K562 (cell line): Measurements from ENCODE around the gene RHCG. TPM values are rescaled to one million over a fixed set of nuclear protein-coding genes. Genes with fewer than 3 reads are reported as not detected.
"Not testable (repeated sequence)": the region's sequence is repeated elsewhere in the genome, so short reads cannot be mapped to it uniquely, and the experiment has no call there.

ENCODE experiments used
- ATAC-seq: fragments of 200-7000 bp; cut with Tn5 transposase; 3 replicates; pipeline ENCODE4 v1.9.1; 2020; ENCODE audit warnings: moderate library complexity
- BruUV-seq: library from RNA; stranded (reverse); fragments of 400-500 nt; replicated peaks from 2 replicates; lab custom pipeline; 2021; lab: Mats Ljungman, UMichigan
- CTCF ChIA-PET: fragments of 300-600 bp; formaldehyde crosslinking; extraction: SDS; loops from one replicate; lab custom pipeline; 2021; ENCODE audit warnings: low intra/inter-chr PET ratio; lab: Yijun Ruan, JAX
- POLR2A ChIA-PET: fragments of 300-600, 350-650 bp; sonication (Branson Sonifier 250); formaldehyde crosslinking; extraction: SDS; loops from one replicate; lab custom pipeline; 2021; ENCODE audit warnings: antibody characterized with exemption, inconsistent platforms; lab: Yijun Ruan, JAX
- DNase-seq, 4 experiments: peaks; one replicate each; pipeline versions ENCODE4 v3.0.0 to v3.0.0-alpha.2; 2011 to 2018; ENCODE audit warnings: low spot score in 3 of 4, mixed read lengths in 3 of 4; ENCODE audit errors: extremely low read depth in 1 of 4
- FAIRE-seq: peaks from 2 replicates; lab custom pipeline; 2011; peaks lifted over from hg19 to GRCh38; lab: Jason Lieb, UNC
- H2AFZ ChIP-seq: 2 replicates; pipeline ENCODE4 v1.6.0; 2011; ENCODE audit warnings: low read depth, low read length, control low read depth, inconsistent platforms
- H3K27ac ChIP-seq: fragments of 200-600 bp; 3 replicates; pipeline ENCODE4 v1.8.0; 2011; ENCODE audit warnings: low read depth, mild to moderate bottlenecking, control low read depth, inconsistent platforms, low read length, moderate library complexity, mixed read lengths; ENCODE audit errors: extremely low read depth
- H3K27me3 ChIP-seq, 2 experiments: fragments of 300-600 bp in 1 of 2; 2 replicates in 1 of 2; 3 replicates in 1 of 2; pipeline versions ENCODE4 v1.6.0 to v1.8.0; 2011; ENCODE audit warnings: inconsistent platforms in 2 of 2, low read length in 2 of 2, mild to moderate bottlenecking in 1 of 2, mixed read lengths in 1 of 2, moderate library complexity in 1 of 2; ENCODE audit not compliant: control insufficient read depth in 2 of 2, insufficient read depth in 2 of 2
- H3K36me3 ChIP-seq: fragments of 300-600 bp; 3 replicates; pipeline ENCODE4 v1.8.0; 2011; ENCODE audit warnings: mild to moderate bottlenecking, low read length, inconsistent platforms; ENCODE audit not compliant: control insufficient read depth, insufficient read depth
- H3K4me1 ChIP-seq, 2 experiments: fragments of 200-600 bp in 1 of 2; replicated peaks in 1 of 2; 2 replicates in 1 of 2; 3 replicates in 1 of 2; pipeline versions ENCODE4 v1.5.1 to v1.8.0; 2011; ENCODE audit warnings: inconsistent platforms in 2 of 2, low read length in 2 of 2, mild to moderate bottlenecking in 1 of 2, mixed read lengths in 1 of 2, moderate library complexity in 1 of 2; ENCODE audit not compliant: control insufficient read depth in 2 of 2, insufficient read depth in 2 of 2
- H3K4me2 ChIP-seq: 2 replicates; pipeline ENCODE4 v1.6.1; 2011; ENCODE audit warnings: low read length, control low read depth, inconsistent platforms, mixed read lengths; ENCODE audit not compliant: insufficient read depth
- H3K4me3 ChIP-seq: fragments of 200-600 bp; sonication (generic), shearing (Covaris generic); 2 replicates; pipeline ENCODE4 v1.5.1; 2016; ENCODE audit warnings: control low read depth, inconsistent platforms
- H3K79me2 ChIP-seq: fragments of 200-600 bp; 3 replicates; pipeline ENCODE4 v1.8.0; 2011; ENCODE audit warnings: low read length, inconsistent platforms; ENCODE audit not compliant: control insufficient read depth, insufficient read depth
- H3K9ac ChIP-seq, 2 experiments: 2 replicates each; pipeline versions ENCODE4 v1.6.0 to v1.6.1; 2011; ENCODE audit warnings: low read depth in 2 of 2, low read length in 2 of 2, control low read depth in 1 of 2, inconsistent platforms in 1 of 2, mild to moderate bottlenecking in 1 of 2, mixed read lengths in 1 of 2; ENCODE audit not compliant: insufficient read depth in 1 of 2
- H3K9me1 ChIP-seq: one replicate; pipeline ENCODE4 v1.6.0; 2011; ENCODE audit warnings: inconsistent platforms, mild to moderate bottlenecking, low read length, moderate library complexity; ENCODE audit not compliant: control insufficient read depth, insufficient read depth
- H3K9me3 ChIP-seq: replicated peaks from 2 replicates; pipeline ENCODE4 v1.5.1; 2011; ENCODE audit warnings: low read depth, low read length, inconsistent platforms; ENCODE audit not compliant: control insufficient read depth, insufficient read depth
- H4K20me1 ChIP-seq: replicated peaks from 2 replicates; pipeline ENCODE4 v1.6.1; 2011; ENCODE audit warnings: low read length, inconsistent platforms, mixed read lengths; ENCODE audit not compliant: control insufficient read depth, insufficient read depth
- HLTF ChIP-seq: fragments of 450-650 bp; IDR thresholded peaks from 2 replicates; pipeline ENCODE4 v1.6.1; 2016
- HMG20B ChIP-seq: fragments of 250-450 bp; sonication (Bioruptor Pico); IDR thresholded peaks from 2 replicates; pipeline ENCODE4 v1.5.0; 2021; ENCODE audit warnings: mild to moderate bottlenecking
- TARDBP ChIP-seq: fragments of 450-650 bp; IDR thresholded peaks from 2 replicates; pipeline ENCODE4 v1.6.1; 2016
- TRIM24 ChIP-seq, 2 experiments: fragments of 450-650 bp; IDR thresholded peaks; 2 replicates each; pipeline ENCODE4 v1.6.1; 2016
- USF2 ChIP-seq: sonication (generic); formaldehyde crosslinking; IDR thresholded peaks from 2 replicates; pipeline ENCODE4 v1.5.0; 2020; ENCODE audit warnings: missing genetic modification reagents
- ZNF668 ChIP-seq: fragments of 250-450 bp; sonication (Bioruptor Pico); IDR thresholded peaks from 2 replicates; pipeline ENCODE4 v1.8.0; 2022; ENCODE audit warnings: mild to moderate bottlenecking, inconsistent platforms
- WGBS: fragments of 100-300 bp; shearing (Covaris generic); methylation state at CpG from one replicate; pipeline ENCODE4 v1.1.6; 2016; ENCODE audit warnings: low coverage, mixed read lengths; ENCODE audit not compliant: insufficient coverage; ENCODE audit errors: missing lambda C conversion rate; 5-methylcytosine and 5-hydroxymethylcytosine counted together
- in situ Hi-C: fragments of 300-500 bp; cut with MboI; formaldehyde crosslinking; loops from 4 replicates; pipeline ENCODE4 v1.15.0; 2018; ENCODE audit warnings: inconsistent platforms, mixed read lengths
- intact Hi-C: fragments of 100-400 bp; cut with micrococcal nuclease; formaldehyde crosslinking; loops from 2 replicates; pipeline ENCODE4 v1.14.2; 2022
- polyA plus RNA-seq, 8 experiments: library from polyadenylated mRNA; depleted of rRNA in 4 of 8; stranded (reverse) in 5 of 8; unstranded in 3 of 8; fragments of >200 nt; fragmentation: Nextera tagmentation in 2 of 8; fragmentation: Illumina TruSeq in 1 of 8; extraction: Ambion mirVana in 2 of 8; extraction: Trizol in 1 of 8; gene quantifications; 2 replicates each; pipeline versions ENCODE4 v1.2.1 to v1.2.3, GENCODE V29; 2011 to 2014; ENCODE audit warnings: inconsistent platforms in 1 of 8, missing spikeins in 1 of 8
- total RNA-seq, 7 experiments: library from RNA; depleted of rRNA in 6 of 7; stranded (reverse); fragments of >200 nt in 6 of 7; fragmentation: Illumina TruSeq in 2 of 7; extraction: Trizol in 2 of 7; gene quantifications; 2 replicates each; pipeline versions ENCODE4 v1.2.1 to v1.2.3, GENCODE V29; 2011 to 2021; ENCODE audit warnings: low replicate concordance in 1 of 7

The RHCG gene
- total and polyA plus RNA-seq, 9 of the 15 experiments (the other 6 are each of a cell fraction or from before 2014, with no cell fraction given): not detected

DNA sequence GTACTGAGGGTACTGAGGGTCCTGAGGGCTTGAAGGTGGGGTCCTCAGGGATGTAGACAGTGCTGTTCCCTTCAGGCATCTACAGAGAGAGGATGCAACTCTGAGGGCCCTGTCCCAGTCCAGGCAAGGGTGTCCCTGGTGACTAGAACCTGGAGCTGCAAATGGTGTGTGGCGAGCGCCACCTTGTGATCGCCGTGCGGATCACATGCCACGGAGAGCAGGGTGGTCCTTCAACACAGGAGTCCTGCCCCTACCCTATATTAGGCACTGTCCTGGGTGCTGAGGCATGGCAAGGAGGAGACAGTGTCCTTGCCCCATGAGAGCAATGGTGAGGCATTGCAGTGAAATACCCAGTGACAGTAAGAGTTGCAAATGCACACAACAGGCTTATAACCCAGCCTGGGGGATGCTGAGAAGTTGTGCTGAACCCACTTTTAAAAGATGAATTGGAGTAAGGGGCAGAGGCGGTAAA lies 23.6 kb downstream of the RHCG start (continued):
- TF ChIP-seq HMG20B: no peak
- no peak for TF ChIP-seq TRIM24 (IDR thresholded peaks at IDR 0.05)
- no peak for TF ChIP-seq HLTF
- TF ChIP-seq TARDBP: no peak

DNA sequence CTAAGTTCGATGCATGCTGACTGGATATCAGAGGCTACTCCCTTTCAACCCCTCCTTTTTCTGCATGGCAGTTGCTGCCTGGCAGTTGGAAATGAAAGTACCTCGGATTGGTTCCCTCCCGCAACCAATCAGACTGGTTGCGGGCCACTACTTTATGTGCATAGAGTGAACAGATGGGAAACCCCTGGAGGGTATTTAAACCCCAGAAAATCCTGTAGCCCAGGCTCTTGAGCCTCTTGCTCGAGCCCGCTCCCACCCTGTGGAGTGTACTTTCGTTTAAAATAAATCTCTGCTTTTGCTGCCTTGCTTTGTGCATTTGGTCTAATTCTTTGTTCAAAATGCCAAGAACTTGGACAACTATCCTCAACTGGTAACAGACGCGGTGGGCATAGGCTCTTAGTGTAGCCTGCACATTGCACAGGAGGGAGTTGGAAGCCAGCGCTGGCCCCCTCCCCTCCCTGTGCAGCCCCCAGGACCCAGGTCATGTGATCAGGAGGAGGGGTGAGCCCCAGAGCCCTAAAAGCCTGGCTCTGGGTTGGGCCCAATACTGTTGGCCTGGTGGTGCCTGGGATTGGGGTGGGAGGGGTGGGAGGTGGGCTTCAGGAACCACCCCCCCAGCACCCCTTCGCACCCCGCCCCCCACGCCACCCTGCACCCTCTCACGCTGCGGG lies 26.8 kb downstream of the RHCG start:
- no peak overlapping the region for H3K4me3 ChIP-seq
- no peaks in the 10 kb centered on the region for H3K79me2 ChIP-seq
- in situ Hi-C loops (no loop called here), intact Hi-C loops (no loop called here)
- H3K9ac ChIP-seq: no peak overlapping the region
- no peak for ATAC-seq
- no peak for FAIRE-seq
- peaks cover 0 to 12% of the 10 kb centered on the region in 2 experiments; a peak in 3 of 5 replicates for H3K27me3 ChIP-seq
- TF ChIP-seq USF2 (CRISPR knock-in tag) (0 out of 2 replicates have a peak, but pooled peaks have one; percentile 6), ZNF668 (CRISPR knock-in tag) (no peak)
- 9% methylated on average over 11 of the region's 15 CpGs for WGBS
- H2AFZ ChIP-seq: no peak overlapping the region
- CTCF ChIA-PET: interaction anchor here (0.7 to 1.1 kb wide), 2 partner anchors 59 to 111 kb away, joined by 3 to 5 read pairs; no protein-coding TSS in a partner anchor
- BruUV-seq: no TSS peak
- H3K27ac ChIP-seq: no peak overlapping the region
- H3K9me1 ChIP-seq: no peaks in the 10 kb centered on the region
- H3K36me3 ChIP-seq: no peaks in the 10 kb centered on the region
- POLR2A ChIA-PET: no interaction called here
- DNase-seq: no peak
- no peaks in the 10 kb centered on the region for H3K9me3 ChIP-seq
- H4K20me1 ChIP-seq: peaks cover 10% of the 10 kb centered on the region; the same call in 1 of the 2 replicates
- no peak overlapping the region for H3K4me2 ChIP-seq
- no peaks in the 10 kb centered on the region for H3K4me1 ChIP-seq

- H3K9ac ChIP-seq, H3K4me3 ChIP-seq, in situ Hi-C loops, H3K4me2 ChIP-seq, FAIRE-seq, H3K36me3 ChIP-seq, ATAC-seq, POLR2A ChIA-PET, intact Hi-C loops, CTCF ChIA-PET, H3K79me2 ChIP-seq, H2AFZ ChIP-seq, BruUV-seq, H3K9me3 ChIP-seq, H3K9me1 ChIP-seq, H3K27ac ChIP-seq, H3K4me1 ChIP-seq, DNase-seq: not testable (repeated sequence)
- Histone ChIP-seq H4K20me1 (peaks cover 10% of the 10 kb centered on the region; the same call in 1 of the 2 replicates), H3K27me3 (peaks cover 0 to 12% of the 10 kb centered on the region in 2 experiments; a peak in 3 of 5 replicates)
- 0% methylated on average over 1 of the region's 1 CpG for WGBS
Observed at GRCh38 chr15:89468813-89469212, 27.6 kb downstream of the RHCG start.
